HFFc6 (cell line): Measurements from ENCODE around the gene IHH. TPM values are rescaled to one million over a fixed set of nuclear protein-coding genes. Genes with fewer than 3 reads are reported as not detected.

ENCODE experiments used
- DNase-seq: peaks from one replicate; pipeline ENCODE4 v3.0.0-alpha.2; 2018
- H3K27ac Mint-ChIP-seq: 2 replicates; pipeline ENCODE4 v1.8.0; 2020; ENCODE audit warnings: mild to moderate bottlenecking, mixed read lengths
- H3K27me3 Mint-ChIP-seq: 2 replicates; pipeline ENCODE4 v1.8.0; 2021; ENCODE audit warnings: mild to moderate bottlenecking, moderate library complexity, mixed read lengths; ENCODE audit not compliant: insufficient read depth
- H3K36me3 Mint-ChIP-seq: 2 replicates; pipeline ENCODE4 v1.8.0; 2021; ENCODE audit warnings: low read depth, mixed read lengths
- H3K4me1 Mint-ChIP-seq: 2 replicates; pipeline ENCODE4 v1.8.0; 2020; ENCODE audit warnings: low read depth, mixed read lengths
- H3K4me3 Mint-ChIP-seq: 2 replicates; pipeline ENCODE4 v1.8.0; 2020; ENCODE audit warnings: mild to moderate bottlenecking, moderate library complexity, mixed read lengths
- H3K9me3 Mint-ChIP-seq: 2 replicates; pipeline ENCODE4 v1.8.0; 2020; ENCODE audit warnings: mild to moderate bottlenecking, mixed read lengths
- total RNA-seq, 6 experiments: library from RNA; stranded (reverse); fragmentation: NEBNext Ultra II Directional; extraction: Animal tissue kit (Norgen Biotek cat#: 25700); gene quantifications; 2 replicates in 1 of 6; 3 replicates in 5 of 6; pipeline ENCODE4 v1.2.3, GENCODE V29; 2021
- TF ChIP-seq, protein P1 (sequence below): fragments of 200-600 bp; sonication (generic); IDR thresholded peaks from 2 replicates; pipeline ENCODE4 v1.5.0; 2021; ENCODE audit warnings: antibody characterized with exemption, mild to moderate bottlenecking

IHH gene
- total RNA-seq, 6 experiments from 2014 or later = not detected

DNA sequence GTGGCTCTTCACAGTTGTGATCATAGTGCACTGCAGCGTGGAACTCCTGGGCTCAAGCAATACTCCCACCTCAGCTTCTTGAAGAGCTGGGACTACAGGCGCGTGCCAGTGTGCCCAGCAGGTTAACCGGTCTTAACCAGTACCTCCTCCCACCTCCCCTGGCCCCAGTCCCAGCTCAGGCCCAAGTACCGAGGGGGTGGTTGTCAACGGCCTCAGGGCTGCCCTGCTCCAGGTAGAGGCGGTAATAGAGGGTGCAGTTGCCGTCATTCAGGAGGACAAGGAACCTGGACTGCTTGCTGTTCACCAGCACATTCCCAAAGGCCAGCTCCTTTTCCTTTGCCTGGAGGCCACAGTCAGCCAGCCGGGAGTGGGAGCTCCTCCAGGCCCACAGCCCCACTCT lies 39.1 kb downstream of the IHH start:
- Mint-ChIP-seq H3K4me3 (no peak overlapping the region), H3K4me1 (no peaks in the 10 kb centered on the region), H3K27me3 (peaks cover 51% of the 10 kb centered on the region), H3K36me3 (no peaks in the 10 kb centered on the region), H3K27ac (no peak overlapping the region), H3K9me3 (no peaks in the 10 kb centered on the region)
- TF ChIP-seq, protein P1, sequence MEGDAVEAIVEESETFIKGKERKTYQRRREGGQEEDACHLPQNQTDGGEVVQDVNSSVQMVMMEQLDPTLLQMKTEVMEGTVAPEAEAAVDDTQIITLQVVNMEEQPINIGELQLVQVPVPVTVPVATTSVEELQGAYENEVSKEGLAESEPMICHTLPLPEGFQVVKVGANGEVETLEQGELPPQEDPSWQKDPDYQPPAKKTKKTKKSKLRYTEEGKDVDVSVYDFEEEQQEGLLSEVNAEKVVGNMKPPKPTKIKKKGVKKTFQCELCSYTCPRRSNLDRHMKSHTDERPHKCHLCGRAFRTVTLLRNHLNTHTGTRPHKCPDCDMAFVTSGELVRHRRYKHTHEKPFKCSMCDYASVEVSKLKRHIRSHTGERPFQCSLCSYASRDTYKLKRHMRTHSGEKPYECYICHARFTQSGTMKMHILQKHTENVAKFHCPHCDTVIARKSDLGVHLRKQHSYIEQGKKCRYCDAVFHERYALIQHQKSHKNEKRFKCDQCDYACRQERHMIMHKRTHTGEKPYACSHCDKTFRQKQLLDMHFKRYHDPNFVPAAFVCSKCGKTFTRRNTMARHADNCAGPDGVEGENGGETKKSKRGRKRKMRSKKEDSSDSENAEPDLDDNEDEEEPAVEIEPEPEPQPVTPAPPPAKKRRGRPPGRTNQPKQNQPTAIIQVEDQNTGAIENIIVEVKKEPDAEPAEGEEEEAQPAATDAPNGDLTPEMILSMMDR = no peak
- no peak for DNase-seq

DNA sequence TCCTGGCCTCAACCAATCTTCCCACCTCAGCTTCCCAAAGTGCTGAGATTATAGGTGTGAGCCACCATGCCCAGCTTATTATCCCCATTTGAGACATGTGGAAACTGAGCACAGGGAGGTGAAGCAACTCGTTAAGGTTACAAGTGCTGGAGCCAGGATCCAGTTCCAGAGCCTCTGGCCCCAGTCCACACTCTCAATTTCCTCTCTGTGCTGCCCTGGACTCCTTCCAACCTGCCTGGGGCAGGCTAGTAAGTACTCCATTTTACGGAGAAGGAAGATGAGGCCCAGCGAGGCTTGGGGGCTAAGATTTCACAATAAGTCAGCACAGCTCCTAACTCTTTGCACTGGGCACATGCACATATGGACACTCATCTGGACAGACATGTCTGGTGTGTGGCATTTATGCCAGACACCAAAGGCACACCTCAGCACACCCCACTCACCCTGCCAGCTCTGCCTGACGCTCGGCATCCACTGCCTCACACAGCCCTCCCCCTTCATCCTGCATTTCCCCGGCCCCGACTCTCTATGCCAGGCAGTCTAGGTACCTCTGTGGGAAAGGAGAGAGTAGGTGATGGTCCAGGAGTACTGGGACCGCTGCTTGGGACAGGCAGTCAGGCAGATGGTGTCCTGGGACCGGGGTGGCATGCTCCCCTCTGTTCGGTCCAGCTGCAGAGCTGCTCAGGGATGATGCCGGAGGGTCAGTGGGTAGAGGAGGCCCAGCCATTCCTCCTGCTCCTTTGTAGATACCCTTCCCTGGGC lies 39.9 kb downstream of the IHH start:
- Mint-ChIP-seq H3K27me3 (peaks cover 50% of the 10 kb centered on the region), H3K4me3 (no peak overlapping the region), H3K4me1 (no peaks in the 10 kb centered on the region), H3K36me3 (no peaks in the 10 kb centered on the region), H3K9me3 (no peaks in the 10 kb centered on the region), H3K27ac (no peak overlapping the region)
- TF ChIP-seq, protein P1 = no peak
- DNase-seq = no peak

DNA sequence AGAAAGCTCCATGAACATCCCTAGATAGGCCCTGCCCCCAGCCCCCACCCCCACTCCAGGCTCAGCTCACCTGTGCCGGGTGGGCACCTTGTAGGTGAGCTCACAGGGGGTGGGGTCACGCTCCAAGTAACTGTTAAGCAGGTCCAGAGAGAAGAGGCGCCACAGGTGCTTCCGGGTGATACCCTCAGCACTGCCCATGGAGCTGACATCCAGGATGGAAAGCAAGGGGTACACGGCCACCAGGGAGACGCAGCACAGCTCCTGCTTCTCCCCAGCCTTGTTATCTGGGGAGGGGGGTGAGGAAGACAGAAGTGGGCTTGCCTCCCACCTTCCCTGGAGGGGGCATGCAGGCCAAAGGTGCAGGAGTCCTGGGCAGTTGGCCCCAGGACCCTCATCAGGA lies 41.3 kb downstream of the IHH start:
- peaks cover 43% of the 10 kb centered on the region for H3K27me3 Mint-ChIP-seq
- H3K9me3 Mint-ChIP-seq = no peaks in the 10 kb centered on the region
- H3K4me3 Mint-ChIP-seq = no peak overlapping the region
- TF ChIP-seq, protein P1 = no peak
- no peaks in the 10 kb centered on the region for H3K4me1 Mint-ChIP-seq
- H3K36me3 Mint-ChIP-seq = no peaks in the 10 kb centered on the region
- no peak overlapping the region for H3K27ac Mint-ChIP-seq
- DNase-seq = no peak

DNA sequence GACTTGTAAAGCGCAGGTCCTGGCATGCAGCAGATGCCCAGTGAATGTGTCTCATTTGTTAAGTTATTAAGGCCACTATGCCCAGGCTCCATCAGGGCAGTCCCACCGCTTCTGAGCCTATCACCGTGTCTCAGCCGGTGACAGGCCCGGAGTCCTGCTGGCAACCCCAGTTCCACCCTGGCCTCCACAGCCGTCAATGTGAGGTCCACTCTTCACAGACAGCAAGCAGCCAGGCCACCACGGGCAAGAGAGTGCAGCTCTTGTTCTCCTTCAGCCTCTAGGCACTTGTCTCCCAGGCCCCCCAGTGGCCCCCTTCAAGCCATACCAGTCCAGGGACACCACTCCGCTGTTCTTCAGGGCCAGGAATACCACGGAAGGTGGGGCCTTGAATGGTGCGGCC lies 42.0 kb downstream of the IHH start:
- TF ChIP-seq, protein P1 = no peak

DNA sequence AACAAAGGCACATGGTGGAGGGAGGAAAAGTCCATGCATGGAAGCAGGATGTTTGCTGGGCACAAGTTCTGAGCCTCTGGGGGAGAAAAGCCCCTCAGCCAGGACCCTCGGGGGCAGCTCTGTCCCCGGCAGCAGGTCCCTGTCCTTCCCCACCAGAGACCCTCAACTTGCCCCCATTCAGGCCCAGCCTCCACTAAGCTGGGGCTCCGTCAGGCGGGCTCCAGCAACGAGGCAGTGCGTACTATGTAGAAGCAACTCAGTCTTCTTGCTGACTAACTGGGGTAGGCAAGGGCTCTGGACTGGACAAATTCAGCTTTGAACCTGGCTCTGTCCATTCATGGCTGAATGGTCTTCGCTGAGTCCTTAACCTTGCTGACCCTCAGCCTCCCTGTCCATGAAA lies 42.4 kb downstream of the IHH start:
- Mint-ChIP-seq H3K27me3 (peaks cover 44% of the 10 kb centered on the region), H3K9me3 (no peaks in the 10 kb centered on the region), H3K4me3 (no peak overlapping the region), H3K4me1 (no peaks in the 10 kb centered on the region), H3K27ac (no peak overlapping the region), H3K36me3 (no peaks in the 10 kb centered on the region)
- TF ChIP-seq, protein P1 = no peak
- no peak for DNase-seq

More for the DNA sequence above, 42.0 kb downstream of the IHH start:
- Mint-ChIP-seq H3K9me3 (no peaks in the 10 kb centered on the region), H3K27me3 (peaks cover 43% of the 10 kb centered on the region), H3K4me3 (no peak overlapping the region), H3K36me3 (no peaks in the 10 kb centered on the region), H3K4me1 (no peaks in the 10 kb centered on the region), H3K27ac (no peak overlapping the region)
- no peak for DNase-seq
